Ishikawa (cell line): ENCODE results near the gene LYRM4.

Experiments
- EGR1 ChIP-seq: IDR thresholded peaks from 2 replicates; pipeline ENCODE4 v1.6.1; 2012
- EP300 ChIP-seq: IDR thresholded peaks from 2 replicates; pipeline ENCODE4 v1.6.1; 2012; ENCODE audit warnings: borderline replicate concordance
- YY1 ChIP-seq: IDR thresholded peaks from 2 replicates; pipeline ENCODE4 v1.6.1; 2012; ENCODE audit warnings: low read depth

GRCh38 chr6:5179917-5180316 lies 80.8 kb downstream of the LYRM4 start:
- no peak for TF ChIP-seq YY1
- no peak for TF ChIP-seq EGR1
- no peak for TF ChIP-seq EP300
